Mucosa of descending colon (tissue), 3 donors: Measurements from ENCODE around the gene OBSL1. TPM values are rescaled to one million over a fixed set of nuclear protein-coding genes. Genes with fewer than 3 reads are reported as not detected.

Experiments
- ATAC-seq: fragments of 200-7000 bp; cut with Tn5 transposase; one replicate; pipeline ENCODE4 v1.9.1; 2020; ENCODE audit warnings: mild to moderate bottlenecking, moderate library complexity
- DNase-seq, 3 donors: peaks; one replicate each; pipeline ENCODE4 v3.0.0-alpha.2; 2020
- H3K36me3 ChIP-seq: fragments of 200-600 bp; one replicate; pipeline ENCODE4 v1.8.0; 2021; ENCODE audit warnings: low read depth, mild to moderate bottlenecking
- H3K4me1 ChIP-seq: fragments of 200-600 bp; one replicate; pipeline ENCODE4 v1.8.0; 2021; ENCODE audit warnings: low read depth, mild to moderate bottlenecking
- H3K4me3 ChIP-seq: fragments of 200-600 bp; one replicate; pipeline ENCODE4 v1.8.0; 2021; ENCODE audit warnings: mild to moderate bottlenecking
- H3K9me3 ChIP-seq: fragments of 200-600 bp; one replicate; pipeline ENCODE4 v1.8.0; 2021; ENCODE audit warnings: mild to moderate bottlenecking
- intact Hi-C, 2 donors: fragments of 100-400 bp; cut with DNase I in 1 of 2; cut with micrococcal nuclease in 1 of 2; formaldehyde crosslinking; loops; one replicate each; pipeline versions ENCODE4 v1.11.0 to v1.11.1; 2022; cut with DNase I, micrococcal nuclease
- total RNA-seq, 3 donors: library from RNA; stranded (reverse); fragmentation: NEBNext Ultra II Directional in 2 of 3; extraction: Animal tissue kit (Norgen Biotek cat#: 25700) in 2 of 3; gene quantifications; one replicate each; pipeline versions ENCODE4 v1.2.1 to v1.2.4, GENCODE V29; 2021 to 2023
- TF ChIP-seq, protein P1 (sequence below): fragments of 200-600 bp; IDR thresholded peaks from one replicate; pipeline ENCODE4 v1.8.0; 2022; ENCODE audit warnings: antibody characterized with exemption, mild to moderate bottlenecking
- donor health status: DM: no; HTN: no; CAD: no; lungs with moderate emphysema.
- donor health status: DM: no; HTN: no; CAD: no.
- donor health status: DM: no; HTN: yes; CAD: no.

The OBSL1 gene
- total RNA-seq, 3 donors from 2014 or later, result 7.6 to 53.0 (median 12.6) TPM

GRCh38 chr2:219545295-219545942 is 25.9 kb downstream of the OBSL1 start:
- TF ChIP-seq, protein P1, sequence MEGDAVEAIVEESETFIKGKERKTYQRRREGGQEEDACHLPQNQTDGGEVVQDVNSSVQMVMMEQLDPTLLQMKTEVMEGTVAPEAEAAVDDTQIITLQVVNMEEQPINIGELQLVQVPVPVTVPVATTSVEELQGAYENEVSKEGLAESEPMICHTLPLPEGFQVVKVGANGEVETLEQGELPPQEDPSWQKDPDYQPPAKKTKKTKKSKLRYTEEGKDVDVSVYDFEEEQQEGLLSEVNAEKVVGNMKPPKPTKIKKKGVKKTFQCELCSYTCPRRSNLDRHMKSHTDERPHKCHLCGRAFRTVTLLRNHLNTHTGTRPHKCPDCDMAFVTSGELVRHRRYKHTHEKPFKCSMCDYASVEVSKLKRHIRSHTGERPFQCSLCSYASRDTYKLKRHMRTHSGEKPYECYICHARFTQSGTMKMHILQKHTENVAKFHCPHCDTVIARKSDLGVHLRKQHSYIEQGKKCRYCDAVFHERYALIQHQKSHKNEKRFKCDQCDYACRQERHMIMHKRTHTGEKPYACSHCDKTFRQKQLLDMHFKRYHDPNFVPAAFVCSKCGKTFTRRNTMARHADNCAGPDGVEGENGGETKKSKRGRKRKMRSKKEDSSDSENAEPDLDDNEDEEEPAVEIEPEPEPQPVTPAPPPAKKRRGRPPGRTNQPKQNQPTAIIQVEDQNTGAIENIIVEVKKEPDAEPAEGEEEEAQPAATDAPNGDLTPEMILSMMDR, result no peak
- intact Hi-C loops, result no loop called here
- H3K9me3 ChIP-seq, result no peaks in the 10 kb centered on the region
- ATAC-seq, result no peak
- DNase-seq, result no peak
- no peaks in the 10 kb centered on the region for H3K36me3 ChIP-seq
- H3K4me1 ChIP-seq, result peaks cover 15% of the 10 kb centered on the region
- no peak overlapping the region for H3K4me3 ChIP-seq

GRCh38 chr2:219544567-219544966 is 26.8 kb downstream of the OBSL1 start:
- Histone ChIP-seq H3K9me3 (no peaks in the 10 kb centered on the region), H3K4me1 (peaks cover 15% of the 10 kb centered on the region), H3K4me3 (no peak overlapping the region), H3K36me3 (no peaks in the 10 kb centered on the region)
- ATAC-seq, result no peak
- TF ChIP-seq, protein P1, result no peak
- intact Hi-C loops, result no loop called here
- peak in 1 of 3 donors; percentile 46 for DNase-seq

DNA sequence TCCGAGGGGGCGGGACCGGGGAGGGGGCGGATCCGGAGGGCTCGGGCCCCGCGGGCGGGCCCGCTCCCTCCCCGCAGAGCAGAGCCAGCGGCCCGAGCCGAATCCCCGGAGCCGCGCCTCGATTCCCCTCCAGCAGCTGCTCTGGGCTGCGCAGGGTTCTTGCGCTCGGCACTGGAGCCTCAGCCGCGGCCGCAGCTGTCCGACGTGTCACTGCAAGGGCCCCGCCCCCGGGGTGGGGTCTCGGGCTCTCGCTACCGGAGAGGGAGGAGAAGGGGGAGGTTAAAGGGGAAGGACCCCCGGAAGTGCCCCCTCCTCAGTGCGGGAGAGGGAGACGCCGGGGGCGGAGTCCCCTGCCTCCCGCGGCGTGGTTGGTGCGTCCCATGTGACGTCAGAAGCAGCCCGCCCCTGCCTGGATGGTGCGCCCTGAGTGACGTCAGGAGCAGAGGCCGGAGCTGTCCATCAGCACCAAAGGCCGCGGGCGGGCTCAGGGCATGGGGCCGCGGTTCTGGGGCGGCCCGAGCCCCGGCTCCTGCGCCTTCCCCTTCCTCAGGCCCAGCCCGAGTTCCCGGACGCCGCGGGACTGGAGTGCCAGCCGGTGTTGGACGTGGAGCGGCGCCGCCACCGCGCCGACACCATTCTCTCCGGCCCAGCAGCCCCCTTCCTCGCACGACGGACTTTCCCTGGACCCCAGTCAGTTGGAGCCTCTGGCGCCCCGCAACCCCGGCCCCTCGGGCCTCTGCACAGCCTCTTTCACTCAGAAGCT is 27.6 kb downstream of the OBSL1 start, which contains the start of the genes CHPF and TMEM198:
TSS of gene CHPF (minus strand) at position 214 of the 763 bp plus-strand sequence. CDS start 271 bp downstream, outside the sequence.
TSS of gene TMEM198 (plus strand) at position 433 of the 763 bp plus-strand sequence. CDS start 700 bp downstream, outside the sequence.
- intact Hi-C loops, result no loop called here
- DNase-seq (peak; percentile 97 to 98 (median 98)), ATAC-seq (peak; percentile 89)
- peaks cover 15% of the 10 kb centered on the region for H3K4me1 ChIP-seq
- no peaks in the 10 kb centered on the region for H3K36me3 ChIP-seq
- TF ChIP-seq, protein P1, result no peak
- no peaks in the 10 kb centered on the region for H3K9me3 ChIP-seq
- H3K4me3 ChIP-seq, result peak within 1 kb of the TSS; percentile 41

- H3K4me1 ChIP-seq, result peaks cover 15% of the 10 kb centered on the region
- intact Hi-C loops, result no loop called here
- DNase-seq (peak in 1 of 3 donors; percentile 44), ATAC-seq (peak; percentile 63)
- TF ChIP-seq, protein P1, result no peak
- H3K4me3 ChIP-seq, result peak overlapping the region; percentile 41
- H3K36me3 ChIP-seq, result no peaks in the 10 kb centered on the region
- H3K9me3 ChIP-seq, result no peaks in the 10 kb centered on the region
These were observed 28.3 kb downstream of the OBSL1 start for GRCh38 chr2:219542931-219543595.

DNA sequence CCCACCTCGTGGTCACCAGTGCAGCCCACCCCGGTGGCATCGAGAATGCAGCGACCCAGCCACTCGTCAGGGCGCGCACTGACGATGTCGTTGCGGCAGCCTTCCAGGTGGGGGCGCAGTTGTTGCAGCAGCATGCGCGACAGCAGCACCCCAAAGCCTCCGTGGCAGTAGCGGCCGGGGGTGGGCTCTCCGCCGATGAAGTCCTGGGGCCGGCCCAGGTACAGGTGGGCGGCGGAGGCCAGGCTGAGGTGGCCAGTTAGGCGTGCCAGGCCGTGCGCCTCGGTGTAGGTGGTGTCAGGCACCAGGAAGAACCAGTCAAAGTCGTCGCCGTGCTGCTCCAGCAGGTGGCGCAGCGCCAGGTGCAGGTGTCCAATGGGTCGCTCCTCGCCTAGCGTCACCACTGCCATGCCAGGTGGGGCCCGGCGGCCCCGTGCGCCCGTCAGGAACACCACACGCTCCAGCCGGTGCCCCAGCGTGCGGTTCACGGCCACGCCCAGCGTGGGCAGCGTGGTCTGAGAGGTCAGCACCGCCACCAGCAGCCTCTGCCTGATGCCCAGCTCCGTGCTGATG is 29.6 kb downstream of the OBSL1 start:
- TF ChIP-seq, protein P1, result peak; percentile 95
- peaks cover 15% of the 10 kb centered on the region for H3K4me1 ChIP-seq

More for the DNA sequence above, 29.6 kb downstream of the OBSL1 start:
- peak; percentile 92 to 95 (median 95) for DNase-seq
- ATAC-seq, result peak; percentile 69
- Histone ChIP-seq H3K36me3 (no peaks in the 10 kb centered on the region), H3K9me3 (no peaks in the 10 kb centered on the region), H3K4me3 (no peak overlapping the region)
- intact Hi-C loops, result no loop called here
